ENCODE data around the gene HARBI1. TPM values are rescaled to one million over a fixed set of nuclear protein-coding genes. Genes with fewer than 3 reads are reported as not detected.

Gene HARBI1
- total and polyA plus RNA-seq, 9 of the 15 experiments (the other 6 are each of a cell fraction or from before 2014, with no cell fraction given) = 3.5 to 8.4 (median 5.5) TPM

DNA sequence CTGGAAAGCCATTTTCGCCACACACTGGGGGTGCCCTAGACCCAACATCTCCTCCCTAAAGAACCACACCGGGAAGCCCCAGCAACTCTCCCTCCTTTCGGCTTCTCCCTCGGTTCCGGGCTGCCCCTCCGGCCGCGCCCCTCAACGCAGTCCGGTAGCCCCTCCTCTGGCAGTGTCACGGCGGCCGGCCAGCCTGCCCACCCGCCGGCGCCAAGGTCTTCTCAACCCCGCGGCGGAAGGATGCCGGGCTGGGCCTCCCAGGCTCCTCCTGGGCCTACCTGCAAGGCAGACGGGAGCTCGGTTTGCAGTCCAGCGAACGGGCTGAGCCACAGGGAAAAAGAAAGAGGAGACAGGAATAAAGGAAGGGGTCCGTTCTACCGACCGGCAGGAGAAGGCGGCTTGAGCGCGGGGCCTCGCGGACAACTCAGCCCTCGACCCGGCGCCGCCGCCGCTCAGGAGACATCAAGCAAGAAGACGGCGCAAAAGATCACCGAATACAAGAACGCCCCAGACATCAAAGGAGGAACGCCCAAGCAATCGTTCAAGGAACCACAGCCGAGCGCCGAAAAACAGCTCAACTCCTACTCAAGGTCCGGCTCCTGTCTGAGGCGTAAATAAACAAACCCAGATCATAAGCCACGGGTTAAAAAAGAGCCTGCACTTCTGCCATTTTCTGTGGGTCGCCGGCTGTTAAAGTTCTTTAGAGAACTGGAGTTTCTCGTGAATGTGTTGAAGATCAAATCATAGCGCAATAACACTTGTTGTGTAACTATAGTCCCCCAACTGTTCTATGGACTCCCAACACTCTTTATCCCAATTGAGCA is 23.3 kb downstream of the HARBI1 start, which contains the start of gene AMBRA1 (continued):
- TF ChIP-seq, protein P1, sequence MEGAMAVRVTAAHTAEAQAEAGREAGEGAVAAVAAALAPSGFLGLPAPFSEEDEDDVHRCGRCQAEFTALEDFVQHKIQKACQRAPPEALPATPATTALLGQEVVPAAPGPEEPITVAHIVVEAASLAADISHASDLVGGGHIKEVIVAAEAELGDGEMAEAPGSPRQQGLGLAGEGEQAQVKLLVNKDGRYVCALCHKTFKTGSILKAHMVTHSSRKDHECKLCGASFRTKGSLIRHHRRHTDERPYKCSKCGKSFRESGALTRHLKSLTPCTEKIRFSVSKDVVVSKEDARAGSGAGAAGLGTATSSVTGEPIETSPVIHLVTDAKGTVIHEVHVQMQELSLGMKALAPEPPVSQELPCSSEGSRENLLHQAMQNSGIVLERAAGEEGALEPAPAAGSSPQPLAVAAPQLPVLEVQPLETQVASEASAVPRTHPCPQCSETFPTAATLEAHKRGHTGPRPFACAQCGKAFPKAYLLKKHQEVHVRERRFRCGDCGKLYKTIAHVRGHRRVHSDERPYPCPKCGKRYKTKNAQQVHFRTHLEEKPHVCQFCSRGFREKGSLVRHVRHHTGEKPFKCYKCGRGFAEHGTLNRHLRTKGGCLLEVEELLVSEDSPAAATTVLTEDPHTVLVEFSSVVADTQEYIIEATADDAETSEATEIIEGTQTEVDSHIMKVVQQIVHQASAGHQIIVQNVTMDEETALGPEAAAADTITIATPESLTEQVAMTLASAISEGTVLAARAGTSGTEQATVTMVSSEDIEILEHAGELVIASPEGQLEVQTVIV (CRISPR knock-in tag; IDR thresholded peaks at IDR 0.05; ENCODE audit: borderline replicate concordance) = no peak; the same call in 1 of the 2 replicates
- TF ChIP-seq CBX5 (IDR thresholded peaks at IDR 0.05; ENCODE audit: borderline replicate concordance, low read depth) = no peak
- no peak for TF ChIP-seq ZNF311 (CRISPR knock-in tag; IDR thresholded peaks at IDR 0.05)
- TF ChIP-seq, protein P2, sequence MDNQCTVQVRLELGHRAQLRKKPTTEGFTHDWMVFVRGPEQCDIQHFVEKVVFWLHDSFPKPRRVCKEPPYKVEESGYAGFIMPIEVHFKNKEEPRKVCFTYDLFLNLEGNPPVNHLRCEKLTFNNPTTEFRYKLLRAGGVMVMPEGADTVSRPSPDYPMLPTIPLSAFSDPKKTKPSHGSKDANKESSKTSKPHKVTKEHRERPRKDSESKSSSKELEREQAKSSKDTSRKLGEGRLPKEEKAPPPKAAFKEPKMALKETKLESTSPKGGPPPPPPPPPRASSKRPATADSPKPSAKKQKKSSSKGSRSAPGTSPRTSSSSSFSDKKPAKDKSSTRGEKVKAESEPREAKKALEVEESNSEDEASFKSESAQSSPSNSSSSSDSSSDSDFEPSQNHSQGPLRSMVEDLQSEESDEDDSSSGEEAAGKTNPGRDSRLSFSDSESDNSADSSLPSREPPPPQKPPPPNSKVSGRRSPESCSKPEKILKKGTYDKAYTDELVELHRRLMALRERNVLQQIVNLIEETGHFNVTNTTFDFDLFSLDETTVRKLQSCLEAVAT (IDR thresholded peaks at IDR 0.05) = peak in 1 of 2 experiments; percentile 100; a peak in 3 of 4 replicates
- TF ChIP-seq FIP1L1 (IDR thresholded peaks at IDR 0.05; ENCODE audit: low read depth, low read length, poor library complexity, severe bottlenecking) = no peak
- TF ChIP-seq SOX6 (IDR thresholded peaks at IDR 0.05) = 0 out of 2 replicates have a peak, but pooled peaks have one; percentile 14
- TF ChIP-seq, protein P3, sequence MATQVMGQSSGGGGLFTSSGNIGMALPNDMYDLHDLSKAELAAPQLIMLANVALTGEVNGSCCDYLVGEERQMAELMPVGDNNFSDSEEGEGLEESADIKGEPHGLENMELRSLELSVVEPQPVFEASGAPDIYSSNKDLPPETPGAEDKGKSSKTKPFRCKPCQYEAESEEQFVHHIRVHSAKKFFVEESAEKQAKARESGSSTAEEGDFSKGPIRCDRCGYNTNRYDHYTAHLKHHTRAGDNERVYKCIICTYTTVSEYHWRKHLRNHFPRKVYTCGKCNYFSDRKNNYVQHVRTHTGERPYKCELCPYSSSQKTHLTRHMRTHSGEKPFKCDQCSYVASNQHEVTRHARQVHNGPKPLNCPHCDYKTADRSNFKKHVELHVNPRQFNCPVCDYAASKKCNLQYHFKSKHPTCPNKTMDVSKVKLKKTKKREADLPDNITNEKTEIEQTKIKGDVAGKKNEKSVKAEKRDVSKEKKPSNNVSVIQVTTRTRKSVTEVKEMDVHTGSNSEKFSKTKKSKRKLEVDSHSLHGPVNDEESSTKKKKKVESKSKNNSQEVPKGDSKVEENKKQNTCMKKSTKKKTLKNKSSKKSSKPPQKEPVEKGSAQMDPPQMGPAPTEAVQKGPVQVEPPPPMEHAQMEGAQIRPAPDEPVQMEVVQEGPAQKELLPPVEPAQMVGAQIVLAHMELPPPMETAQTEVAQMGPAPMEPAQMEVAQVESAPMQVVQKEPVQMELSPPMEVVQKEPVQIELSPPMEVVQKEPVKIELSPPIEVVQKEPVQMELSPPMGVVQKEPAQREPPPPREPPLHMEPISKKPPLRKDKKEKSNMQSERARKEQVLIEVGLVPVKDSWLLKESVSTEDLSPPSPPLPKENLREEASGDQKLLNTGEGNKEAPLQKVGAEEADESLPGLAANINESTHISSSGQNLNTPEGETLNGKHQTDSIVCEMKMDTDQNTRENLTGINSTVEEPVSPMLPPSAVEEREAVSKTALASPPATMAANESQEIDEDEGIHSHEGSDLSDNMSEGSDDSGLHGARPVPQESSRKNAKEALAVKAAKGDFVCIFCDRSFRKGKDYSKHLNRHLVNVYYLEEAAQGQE (IDR thresholded peaks at IDR 0.05; ENCODE audit: borderline replicate concordance) = peak; percentile 99
- TF ChIP-seq, protein P3 (CRISPR knock-in tag; IDR thresholded peaks at IDR 0.05; ENCODE audit: low read depth) = no peak
- peak; percentile 50 for TF ChIP-seq BCOR (IDR thresholded peaks at IDR 0.05)
- no peak for TF ChIP-seq ZBTB7A (IDR thresholded peaks at IDR 0.05; ENCODE audit: borderline replicate concordance, control insufficient read depth, low read depth, low read length)
- TF ChIP-seq EP300 (IDR thresholded peaks at IDR 0.05; ENCODE audit: low read length) = peak; percentile 61
- TF ChIP-seq ZBTB17 (CRISPR knock-in tag; IDR thresholded peaks at IDR 0.05) = peak; percentile 100
- TF ChIP-seq, protein P4, sequence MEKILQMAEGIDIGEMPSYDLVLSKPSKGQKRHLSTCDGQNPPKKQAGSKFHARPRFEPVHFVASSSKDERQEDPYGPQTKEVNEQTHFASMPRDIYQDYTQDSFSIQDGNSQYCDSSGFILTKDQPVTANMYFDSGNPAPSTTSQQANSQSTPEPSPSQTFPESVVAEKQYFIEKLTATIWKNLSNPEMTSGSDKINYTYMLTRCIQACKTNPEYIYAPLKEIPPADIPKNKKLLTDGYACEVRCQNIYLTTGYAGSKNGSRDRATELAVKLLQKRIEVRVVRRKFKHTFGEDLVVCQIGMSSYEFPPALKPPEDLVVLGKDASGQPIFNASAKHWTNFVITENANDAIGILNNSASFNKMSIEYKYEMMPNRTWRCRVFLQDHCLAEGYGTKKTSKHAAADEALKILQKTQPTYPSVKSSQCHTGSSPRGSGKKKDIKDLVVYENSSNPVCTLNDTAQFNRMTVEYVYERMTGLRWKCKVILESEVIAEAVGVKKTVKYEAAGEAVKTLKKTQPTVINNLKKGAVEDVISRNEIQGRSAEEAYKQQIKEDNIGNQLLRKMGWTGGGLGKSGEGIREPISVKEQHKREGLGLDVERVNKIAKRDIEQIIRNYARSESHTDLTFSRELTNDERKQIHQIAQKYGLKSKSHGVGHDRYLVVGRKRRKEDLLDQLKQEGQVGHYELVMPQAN (IDR thresholded peaks at IDR 0.05; ENCODE audit: borderline replicate concordance) = peak; percentile 63; the same call in 1 of the 2 replicates

Measured in K562 (cell line).